ENCODE results near the gene PPM1F.
"Not testable (repeated sequence)": the region's sequence is repeated elsewhere in the genome, so short reads cannot be mapped to it uniquely, and the experiment has no call there.

Gene PPM1F

GRCh38 chr22:21882754-21883333, 69.8 kb downstream of the PPM1F start:
- DNase-seq, result not testable (repeated sequence)

GRCh38 chr22:21881841-21882753, 70.6 kb downstream of the PPM1F start:
- no peak for DNase-seq

DNA sequence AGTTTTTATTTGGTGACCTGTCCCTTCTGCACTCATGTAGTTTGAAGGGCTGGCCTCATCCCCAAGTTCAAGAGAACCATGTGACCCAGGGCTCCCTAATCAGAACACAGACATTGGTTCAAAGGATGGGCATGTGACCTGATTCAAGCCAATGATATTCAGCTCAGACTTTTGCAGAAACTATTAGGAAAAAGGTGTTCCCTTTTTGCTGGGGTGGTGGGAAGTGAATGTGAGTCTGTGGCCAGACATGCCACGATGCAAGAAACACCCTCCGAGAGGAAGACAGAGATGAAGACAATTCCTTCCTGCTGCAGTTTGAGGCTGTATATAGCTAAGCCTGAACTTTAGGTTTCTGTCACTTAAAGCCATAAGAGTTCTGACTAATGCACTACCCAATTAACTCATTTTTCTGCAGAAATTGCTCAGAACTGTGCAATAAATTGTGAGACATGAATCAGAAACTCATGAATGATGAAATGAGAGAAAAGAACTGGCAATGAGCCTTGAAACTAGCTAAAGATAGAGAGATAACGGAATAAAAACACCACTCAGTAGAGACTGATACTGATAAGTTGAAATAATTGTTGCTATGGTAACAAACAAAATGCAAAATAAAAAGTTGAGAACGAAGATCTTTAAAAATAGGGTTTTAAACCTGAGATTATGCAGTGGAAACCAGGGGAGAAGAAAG, 76.0 kb downstream of the PPM1F start:
- DNase-seq, result peak; percentile 72

GRCh38 chr22:21874953-21875352, 77.7 kb downstream of the PPM1F start:
- not testable (repeated sequence) for DNase-seq

- no peak for DNase-seq
These were observed 79.0 kb downstream of the PPM1F start for GRCh38 chr22:21873619-21874018.

DNA sequence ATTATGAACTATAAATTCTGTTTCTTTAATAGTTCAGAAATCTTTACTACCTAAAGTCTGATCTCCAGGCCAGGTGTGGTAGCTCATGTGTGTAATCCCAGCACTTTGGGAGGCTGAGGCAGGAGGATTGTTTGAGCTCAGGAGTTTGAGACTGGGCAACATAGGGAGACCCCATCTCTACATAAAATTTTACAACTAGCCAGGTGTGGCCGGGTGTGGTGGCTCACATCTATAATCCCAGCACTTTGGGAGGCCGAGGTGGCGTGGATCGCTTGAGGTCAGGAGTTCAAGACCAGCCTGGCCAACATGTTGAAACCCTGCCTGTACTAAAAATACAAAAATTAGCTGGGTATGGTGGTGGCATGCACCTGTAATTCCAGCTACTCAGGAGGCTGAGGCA, 79.9 kb downstream of the PPM1F start:
- DNase-seq, result not testable (repeated sequence)
